Activated naive CD4-positive, alpha-beta T cell treated with anti-CD3 and anti-CD28 coated beads, Interleukin-2, amount 10 ng/mL, durations not matched to agents 7 days and 5 days (primary cell): ENCODE measurements around the gene COL4A6.
"Not testable (repeated sequence)": the region's sequence is repeated elsewhere in the genome, so short reads cannot be mapped to it uniquely, and the experiment has no call there.

ENCODE experiments used
- CTCF ChIA-PET: fragments of 350-600 bp; sonication (Branson Sonifier 250); formaldehyde crosslinking; loops from one replicate; lab custom pipeline; 2021; ENCODE audit warnings: antibody characterized with exemption; lab: Charles Lee
- DNase-seq: peaks from one replicate; pipeline ENCODE4 v3.0.0-alpha.2; 2020
- H3K27ac Mint-ChIP-seq: one replicate; pipeline ENCODE4 v1.8.0; 2021; ENCODE audit warnings: mild to moderate bottlenecking, moderate library complexity, mixed read lengths
- H3K27me3 Mint-ChIP-seq: one replicate; pipeline ENCODE4 v1.8.0; 2021; ENCODE audit warnings: mild to moderate bottlenecking, mixed read lengths
- H3K36me3 Mint-ChIP-seq: one replicate; pipeline ENCODE4 v1.8.0; 2021; ENCODE audit warnings: mixed read lengths
- H3K4me1 Mint-ChIP-seq: one replicate; pipeline ENCODE4 v1.8.0; 2021; ENCODE audit warnings: mixed read lengths
- H3K4me3 Mint-ChIP-seq: one replicate; pipeline ENCODE4 v1.8.0; 2021; ENCODE audit warnings: mild to moderate bottlenecking, moderate library complexity, mixed read lengths
- H3K9me3 Mint-ChIP-seq: one replicate; pipeline ENCODE4 v1.8.0; 2021; ENCODE audit warnings: mixed read lengths

Gene COL4A6

GRCh38 chrX:108435261-108435660 is 3.0 kb downstream of the COL4A6 start:
- DNase-seq, result no peak
- peaks cover 27% of the 10 kb centered on the region for H3K27me3 Mint-ChIP-seq
- CTCF ChIA-PET, result no interaction called here

GRCh38 chrX:108426262-108426661 is 12.0 kb downstream of the COL4A6 start:
- Mint-ChIP-seq H3K4me3 (no peak overlapping the region), H3K9me3 (no peaks in the 10 kb centered on the region)

More at GRCh38 chrX:108435261-108435660, 3.0 kb downstream of the COL4A6 start:
- Mint-ChIP-seq H3K27ac (no peak overlapping the region), H3K4me1 (no peaks in the 10 kb centered on the region), H3K36me3 (no peaks in the 10 kb centered on the region), H3K4me3 (no peak overlapping the region), H3K9me3 (no peaks in the 10 kb centered on the region)

GRCh38 chrX:108420481-108420880 is 17.7 kb downstream of the COL4A6 start:
- H3K9me3 Mint-ChIP-seq, result no peaks in the 10 kb centered on the region
- H3K4me3 Mint-ChIP-seq, result no peak overlapping the region
- no peak for DNase-seq
- CTCF ChIA-PET, result no interaction called here
- no peaks in the 10 kb centered on the region for H3K36me3 Mint-ChIP-seq
- H3K4me1 Mint-ChIP-seq, result no peaks in the 10 kb centered on the region
- no peaks in the 10 kb centered on the region for H3K27me3 Mint-ChIP-seq
- no peak overlapping the region for H3K27ac Mint-ChIP-seq

More at GRCh38 chrX:108426262-108426661, 12.0 kb downstream of the COL4A6 start:
- CTCF ChIA-PET, result no interaction called here
- Mint-ChIP-seq H3K27ac (no peak overlapping the region), H3K4me1 (no peaks in the 10 kb centered on the region), H3K27me3 (no peaks in the 10 kb centered on the region), H3K36me3 (no peaks in the 10 kb centered on the region)
- no peak for DNase-seq

GRCh38 chrX:108419401-108419800 is 18.8 kb downstream of the COL4A6 start:
- Mint-ChIP-seq H3K36me3 (no peaks in the 10 kb centered on the region), H3K27me3 (no peaks in the 10 kb centered on the region), H3K27ac (no peak overlapping the region), H3K4me1 (no peaks in the 10 kb centered on the region), H3K9me3 (no peaks in the 10 kb centered on the region), H3K4me3 (no peak overlapping the region)
- DNase-seq, result no peak
- CTCF ChIA-PET, result no interaction called here

GRCh38 chrX:108417257-108417656 is 21.0 kb downstream of the COL4A6 start:
- Mint-ChIP-seq H3K4me1 (no peaks in the 10 kb centered on the region), H3K27me3 (no peaks in the 10 kb centered on the region), H3K4me3 (no peak overlapping the region), H3K27ac (no peak overlapping the region), H3K9me3 (no peaks in the 10 kb centered on the region), H3K36me3 (no peaks in the 10 kb centered on the region)
- CTCF ChIA-PET, result no interaction called here
- DNase-seq, result no peak

- Mint-ChIP-seq H3K4me3 (no peak overlapping the region), H3K27ac (no peak overlapping the region), H3K36me3 (no peaks in the 10 kb centered on the region), H3K27me3 (no peaks in the 10 kb centered on the region), H3K9me3 (no peaks in the 10 kb centered on the region), H3K4me1 (no peaks in the 10 kb centered on the region)
- CTCF ChIA-PET, result no interaction called here
- no peak for DNase-seq
Measured at GRCh38 chrX:108415891-108416290, 22.3 kb downstream of the COL4A6 start.

GRCh38 chrX:108415146-108415545 is 23.1 kb downstream of the COL4A6 start:
- Mint-ChIP-seq H3K36me3 (no peaks in the 10 kb centered on the region), H3K27me3 (no peaks in the 10 kb centered on the region), H3K4me1 (no peaks in the 10 kb centered on the region), H3K4me3 (no peak overlapping the region), H3K27ac (no peak overlapping the region), H3K9me3 (no peaks in the 10 kb centered on the region)
- DNase-seq, result no peak
- CTCF ChIA-PET, result no interaction called here

GRCh38 chrX:108412783-108413182 is 25.4 kb downstream of the COL4A6 start:
- DNase-seq, result no peak
- Mint-ChIP-seq H3K9me3 (no peaks in the 10 kb centered on the region), H3K27ac (no peak overlapping the region), H3K4me1 (no peaks in the 10 kb centered on the region), H3K4me3 (no peak overlapping the region), H3K36me3 (no peaks in the 10 kb centered on the region), H3K27me3 (no peaks in the 10 kb centered on the region)
- CTCF ChIA-PET, result no interaction called here

GRCh38 chrX:108399418-108400165 is 38.6 kb downstream of the COL4A6 start:
- Mint-ChIP-seq H3K4me1 (no peaks in the 10 kb centered on the region), H3K27me3 (no peaks in the 10 kb centered on the region), H3K36me3 (no peaks in the 10 kb centered on the region), H3K4me3 (no peak overlapping the region), H3K27ac (no peak overlapping the region), H3K9me3 (no peaks in the 10 kb centered on the region)
- DNase-seq, result no peak
- CTCF ChIA-PET, result no interaction called here

GRCh38 chrX:108397627-108398391 is 40.4 kb downstream of the COL4A6 start:
- H3K4me3 Mint-ChIP-seq, result no peak overlapping the region
- no peaks in the 10 kb centered on the region for H3K9me3 Mint-ChIP-seq
- no peak for DNase-seq
- H3K4me1 Mint-ChIP-seq, result no peaks in the 10 kb centered on the region
- H3K27me3 Mint-ChIP-seq, result no peaks in the 10 kb centered on the region
- CTCF ChIA-PET, result no interaction called here
- no peak overlapping the region for H3K27ac Mint-ChIP-seq
- H3K36me3 Mint-ChIP-seq, result no peaks in the 10 kb centered on the region

- no peaks in the 10 kb centered on the region for H3K4me1 Mint-ChIP-seq
- no peak overlapping the region for H3K27ac Mint-ChIP-seq
- H3K36me3 Mint-ChIP-seq, result no peaks in the 10 kb centered on the region
- DNase-seq, result no peak
- no peaks in the 10 kb centered on the region for H3K9me3 Mint-ChIP-seq
- H3K27me3 Mint-ChIP-seq, result no peaks in the 10 kb centered on the region
- CTCF ChIA-PET, result no interaction called here
- H3K4me3 Mint-ChIP-seq, result no peak overlapping the region
Measured at GRCh38 chrX:108396986-108397385, 41.2 kb downstream of the COL4A6 start.

- Mint-ChIP-seq H3K27ac (no peak overlapping the region), H3K36me3 (no peaks in the 10 kb centered on the region), H3K4me1 (no peaks in the 10 kb centered on the region), H3K9me3 (no peaks in the 10 kb centered on the region), H3K4me3 (no peak overlapping the region), H3K27me3 (no peaks in the 10 kb centered on the region)
- CTCF ChIA-PET, result no interaction called here
- DNase-seq, result no peak
Measured at GRCh38 chrX:108396188-108396891, 41.9 kb downstream of the COL4A6 start.

- H3K27ac Mint-ChIP-seq, H3K4me1 Mint-ChIP-seq, H3K36me3 Mint-ChIP-seq, H3K4me3 Mint-ChIP-seq, H3K27me3 Mint-ChIP-seq, H3K9me3 Mint-ChIP-seq, DNase-seq, CTCF ChIA-PET: not testable (repeated sequence)
Measured at GRCh38 chrX:108390976-108391717, 47.1 kb downstream of the COL4A6 start.

- Mint-ChIP-seq H3K4me3 (no peak overlapping the region), H3K27ac (no peak overlapping the region), H3K9me3 (no peaks in the 10 kb centered on the region), H3K36me3 (no peaks in the 10 kb centered on the region), H3K27me3 (no peaks in the 10 kb centered on the region), H3K4me1 (no peaks in the 10 kb centered on the region)
- CTCF ChIA-PET, result no interaction called here
- no peak for DNase-seq
Measured at GRCh38 chrX:108384783-108385182, 53.4 kb downstream of the COL4A6 start.
